Caco-2 (cell line): ENCODE measurements around the gene PPP2R5A. TPM values are rescaled to one million over a fixed set of nuclear protein-coding genes. Genes with fewer than 3 reads are reported as not detected.

Experiments used
- BruUV-seq: library from RNA; stranded (reverse); fragments of 400-500 nt; replicated peaks from 2 replicates; lab custom pipeline; 2021; lab: Mats Ljungman, UMichigan
- CTCF ChIA-PET: fragments of 300-600 bp; sonication (Branson Sonifier 250); formaldehyde crosslinking; loops from one replicate; lab custom pipeline; 2022; ENCODE audit warnings: antibody characterized with exemption; lab: Charles Lee
- POLR2A ChIA-PET: fragments of 300-600 bp; sonication (Branson Sonifier 250); formaldehyde crosslinking; loops from one replicate; lab custom pipeline; 2022; ENCODE audit warnings: antibody characterized with exemption; lab: Charles Lee
- DNase-seq, 2 experiments: peaks; one replicate each; pipeline versions ENCODE4 v3.0.0 to v3.0.0-alpha.2; 2020 to 2022
- H3K27me3 ChIP-seq: replicated peaks from 2 replicates; pipeline ENCODE4 v1.6.0; 2011; ENCODE audit warnings: low read length; ENCODE audit not compliant: control insufficient read depth, insufficient read depth
- H3K36me3 ChIP-seq: 2 replicates; pipeline ENCODE4 v1.5.1; 2011; ENCODE audit warnings: low read length; ENCODE audit not compliant: control insufficient read depth, insufficient read depth
- H3K4me1 ChIP-seq: fragments of 250-450 bp; sonication (Bioruptor Pico); 2 replicates; pipeline ENCODE4 v1.5.1; 2020; ENCODE audit warnings: mild to moderate bottlenecking
- H3K4me3 ChIP-seq: 2 replicates; pipeline ENCODE4 v1.5.1; 2011; ENCODE audit warnings: low read depth, mild to moderate bottlenecking, control low read depth, low read length
- H3K9me3 ChIP-seq: fragments of 250-450 bp; sonication (Bioruptor Pico); 2 replicates; pipeline ENCODE4 v1.5.1; 2020; ENCODE audit warnings: mild to moderate bottlenecking, moderate library complexity
- H3K27ac Mint-ChIP-seq: one replicate; pipeline ENCODE4 v1.8.0; 2022; ENCODE audit warnings: mixed read lengths; ENCODE audit not compliant: unreplicated experiment
- H3K27me3 Mint-ChIP-seq: one replicate; pipeline ENCODE4 v1.8.0; 2022; ENCODE audit warnings: mixed read lengths; ENCODE audit not compliant: insufficient read depth, unreplicated experiment
- H3K36me3 Mint-ChIP-seq: one replicate; pipeline ENCODE4 v1.8.0; 2022; ENCODE audit warnings: mild to moderate bottlenecking, mixed read lengths; ENCODE audit not compliant: insufficient read depth, unreplicated experiment
- H3K4me1 Mint-ChIP-seq: one replicate; pipeline ENCODE4 v1.8.0; 2022; ENCODE audit warnings: low read depth, mixed read lengths; ENCODE audit not compliant: unreplicated experiment
- H3K4me3 Mint-ChIP-seq: one replicate; pipeline ENCODE4 v1.8.0; 2022; ENCODE audit warnings: mild to moderate bottlenecking, moderate library complexity, mixed read lengths; ENCODE audit not compliant: unreplicated experiment
- H3K9me3 Mint-ChIP-seq: one replicate; pipeline ENCODE4 v1.8.0; 2022; ENCODE audit warnings: mixed read lengths; ENCODE audit not compliant: unreplicated experiment
- CTCF ChIP-seq, 2 experiments: fragments of 200-600 bp in 1 of 2; IDR thresholded peaks; 1 replicate in 1 of 2; 2 replicates in 1 of 2; pipeline versions ENCODE4 v1.5.1 to v1.8.0; 2011 to 2022; ENCODE audit warnings: antibody characterized with exemption in 1 of 2, control low read depth in 1 of 2, inconsistent platforms in 1 of 2, low read depth in 1 of 2, low read length in 1 of 2, mild to moderate bottlenecking in 1 of 2, moderate library complexity in 1 of 2; ENCODE audit not compliant: insufficient read depth in 1 of 2, severe bottlenecking in 1 of 2, unreplicated experiment in 1 of 2
- intact Hi-C: fragments of 100-400 bp; cut with micrococcal nuclease; formaldehyde crosslinking; loops from one replicate; pipeline ENCODE4 v1.10.0; 2022; ENCODE audit not compliant: unreplicated experiment
- total RNA-seq: library from RNA; stranded (reverse); gene quantifications from 2 replicates; pipeline ENCODE4 v1.2.3, GENCODE V29; 2022

The PPP2R5A gene
- total RNA-seq, 1 experiment from 2014 or later: 49.4 TPM

DNA sequence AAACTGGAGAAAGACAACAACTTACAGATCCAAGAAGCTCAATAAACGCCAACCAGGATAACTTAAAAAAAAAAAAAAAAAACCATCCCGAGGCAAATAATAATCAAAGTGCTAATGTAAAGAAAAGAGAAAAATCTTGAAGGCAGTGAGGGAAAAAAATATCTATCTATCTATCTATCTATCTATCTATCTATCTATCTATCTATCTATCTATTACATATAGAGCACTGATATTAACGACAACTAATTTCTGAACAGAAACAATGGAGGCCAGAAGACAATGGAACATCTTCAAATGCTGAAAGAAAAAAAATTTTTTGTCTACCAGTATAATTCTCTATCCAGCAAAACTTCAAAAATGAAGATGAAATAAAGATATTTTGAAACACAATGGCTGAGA, 111.4 kb downstream of the PPP2R5A start:
- no peak overlapping the region for H3K27ac Mint-ChIP-seq
- BruUV-seq: no TSS peak
- intact Hi-C loops: no loop called here
- H3K4me1 ChIP-seq: no peaks in the 10 kb centered on the region
- no peaks in the 10 kb centered on the region for H3K36me3 ChIP-seq
- H3K36me3 Mint-ChIP-seq: peaks cover under 1% of the 10 kb centered on the region
- peaks cover 31% of the 10 kb centered on the region for H3K9me3 Mint-ChIP-seq
- no peaks in the 10 kb centered on the region for H3K27me3 Mint-ChIP-seq
- TF ChIP-seq CTCF (IDR thresholded peaks at IDR 0.05; ENCODE audit: insufficient read depth in 1 of 2, low read depth in 1 of 2, low read length in 1 of 2, severe bottlenecking in 1 of 2, unreplicated experiment in 1 of 2): no peak
- CTCF ChIA-PET: interaction anchor here (0.7 kb wide), 1 partner anchor 59 kb away, joined by 5 read pairs; no protein-coding TSS in a partner anchor
- H3K27me3 ChIP-seq: no peaks in the 10 kb centered on the region
- POLR2A ChIA-PET: no interaction called here
- H3K4me3 Mint-ChIP-seq: no peak overlapping the region
- DNase-seq: no peak
- H3K4me3 ChIP-seq: no peak overlapping the region
- H3K4me1 Mint-ChIP-seq: no peaks in the 10 kb centered on the region
- peaks cover 16% of the 10 kb centered on the region for H3K9me3 ChIP-seq

GRCh38 chr1:212397171-212397570, 112.0 kb downstream of the PPP2R5A start:
- H3K4me3 Mint-ChIP-seq: no peak overlapping the region
- Histone ChIP-seq H3K9me3 (peaks cover 16% of the 10 kb centered on the region), H3K27me3 (no peaks in the 10 kb centered on the region), H3K4me1 (no peaks in the 10 kb centered on the region), H3K4me3 (no peak overlapping the region), H3K36me3 (no peaks in the 10 kb centered on the region)
- POLR2A ChIA-PET: no interaction called here
- H3K36me3 Mint-ChIP-seq: peaks cover 5% of the 10 kb centered on the region
- no TSS peak for BruUV-seq
- H3K4me1 Mint-ChIP-seq: no peaks in the 10 kb centered on the region
- H3K27me3 Mint-ChIP-seq: no peaks in the 10 kb centered on the region
- no peak for TF ChIP-seq CTCF (IDR thresholded peaks at IDR 0.05; ENCODE audit: insufficient read depth in 1 of 2, low read depth in 1 of 2, low read length in 1 of 2, severe bottlenecking in 1 of 2, unreplicated experiment in 1 of 2)
- H3K9me3 Mint-ChIP-seq: peaks cover 31% of the 10 kb centered on the region
- DNase-seq: no peak
- intact Hi-C loops: no loop called here
- H3K27ac Mint-ChIP-seq: no peak overlapping the region
- CTCF ChIA-PET: no interaction called here

DNA sequence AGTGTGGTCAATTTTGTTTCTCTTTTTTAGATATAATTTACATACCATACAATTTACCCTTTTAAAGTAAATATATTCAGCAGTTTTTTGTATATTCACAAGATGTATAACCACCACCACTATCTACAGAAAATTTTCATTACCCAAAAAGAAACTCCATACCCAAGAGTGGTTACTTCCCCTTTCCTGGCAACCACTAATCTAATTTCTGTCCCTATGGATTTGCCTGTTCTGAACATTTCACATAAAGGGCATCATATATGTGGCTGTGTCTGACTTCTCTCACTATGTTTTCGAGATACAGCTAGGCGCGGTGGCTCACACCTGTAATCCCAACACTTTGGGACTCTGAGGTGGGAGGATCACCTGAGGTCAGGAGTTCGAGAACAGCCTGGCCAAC, 115.8 kb downstream of the PPP2R5A start:
- H3K9me3 ChIP-seq: peaks cover 14% of the 10 kb centered on the region
- POLR2A ChIA-PET: no interaction called here
- H3K4me3 Mint-ChIP-seq: no peak overlapping the region
- intact Hi-C loops: no loop called here
- H3K27me3 ChIP-seq: no peaks in the 10 kb centered on the region
- no peaks in the 10 kb centered on the region for H3K4me1 Mint-ChIP-seq
- H3K36me3 ChIP-seq: no peaks in the 10 kb centered on the region
- no peaks in the 10 kb centered on the region for H3K4me1 ChIP-seq
- H3K9me3 Mint-ChIP-seq: peaks cover 20% of the 10 kb centered on the region
- CTCF ChIA-PET: interaction anchor here (0.7 kb wide), 1 partner anchor 35 kb away, joined by 5 read pairs; no protein-coding TSS in a partner anchor
- H3K4me3 ChIP-seq: no peak overlapping the region
- no peak overlapping the region for H3K27ac Mint-ChIP-seq
- no peaks in the 10 kb centered on the region for H3K27me3 Mint-ChIP-seq
- no peak for TF ChIP-seq CTCF (IDR thresholded peaks at IDR 0.05; ENCODE audit: insufficient read depth in 1 of 2, low read depth in 1 of 2, low read length in 1 of 2, severe bottlenecking in 1 of 2, unreplicated experiment in 1 of 2)
- DNase-seq: no peak
- BruUV-seq: no TSS peak
- peaks cover 19% of the 10 kb centered on the region for H3K36me3 Mint-ChIP-seq
